Vagina (tissue), 2 donors: ENCODE data around the gene ALOXE3.

ENCODE experiments used
- CTCF ChIP-seq, 3 experiments: fragments of 450-650 bp in 2 of 3; fragments of 200-600 bp in 1 of 3; sonication (generic) in 1 of 3; IDR thresholded peaks; one replicate each; pipeline ENCODE4 v1.5.1; 2017 to 2019; ENCODE audit warnings: antibody characterized with exemption in 3 of 3, mild to moderate bottlenecking in 2 of 3, moderate library complexity in 2 of 3
- POLR2AphosphoS5 ChIP-seq, 2 donors: sonication (generic); formaldehyde crosslinking; IDR thresholded peaks; one replicate each; pipeline ENCODE4 v1.9.0; 2017; ENCODE audit warnings: antibody characterized with exemption in 2 of 2, mild to moderate bottlenecking in 2 of 2, low read depth in 1 of 2; ENCODE audit not compliant: insufficient read depth in 1 of 2

- TF ChIP-seq CTCF (IDR thresholded peaks at IDR 0.05) = no peak
- TF ChIP-seq POLR2AphosphoS5 (IDR thresholded peaks at IDR 0.05; ENCODE audit: insufficient read depth in 1 of 2, low read depth in 1 of 2) = no peak
Observed at GRCh38 chr17:8080799-8081219, 37.5 kb downstream of the ALOXE3 start.
